GM18498 (cell line): ENCODE measurements around the gene RGS2.
A peak's percentile ranks its signal among the peaks of the same experiment; 100 is the strongest.

Experiments used
- ATAC-seq: cut with Tn5 transposase; IDR thresholded peaks from one replicate; pipeline ENCODE4 v1.9.1; 2021; ENCODE audit warnings: mild to moderate bottlenecking, moderate library complexity; ENCODE audit not compliant: unreplicated experiment

The RGS2 gene, protein sequence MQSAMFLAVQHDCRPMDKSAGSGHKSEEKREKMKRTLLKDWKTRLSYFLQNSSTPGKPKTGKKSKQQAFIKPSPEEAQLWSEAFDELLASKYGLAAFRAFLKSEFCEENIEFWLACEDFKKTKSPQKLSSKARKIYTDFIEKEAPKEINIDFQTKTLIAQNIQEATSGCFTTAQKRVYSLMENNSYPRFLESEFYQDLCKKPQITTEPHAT

DNA sequence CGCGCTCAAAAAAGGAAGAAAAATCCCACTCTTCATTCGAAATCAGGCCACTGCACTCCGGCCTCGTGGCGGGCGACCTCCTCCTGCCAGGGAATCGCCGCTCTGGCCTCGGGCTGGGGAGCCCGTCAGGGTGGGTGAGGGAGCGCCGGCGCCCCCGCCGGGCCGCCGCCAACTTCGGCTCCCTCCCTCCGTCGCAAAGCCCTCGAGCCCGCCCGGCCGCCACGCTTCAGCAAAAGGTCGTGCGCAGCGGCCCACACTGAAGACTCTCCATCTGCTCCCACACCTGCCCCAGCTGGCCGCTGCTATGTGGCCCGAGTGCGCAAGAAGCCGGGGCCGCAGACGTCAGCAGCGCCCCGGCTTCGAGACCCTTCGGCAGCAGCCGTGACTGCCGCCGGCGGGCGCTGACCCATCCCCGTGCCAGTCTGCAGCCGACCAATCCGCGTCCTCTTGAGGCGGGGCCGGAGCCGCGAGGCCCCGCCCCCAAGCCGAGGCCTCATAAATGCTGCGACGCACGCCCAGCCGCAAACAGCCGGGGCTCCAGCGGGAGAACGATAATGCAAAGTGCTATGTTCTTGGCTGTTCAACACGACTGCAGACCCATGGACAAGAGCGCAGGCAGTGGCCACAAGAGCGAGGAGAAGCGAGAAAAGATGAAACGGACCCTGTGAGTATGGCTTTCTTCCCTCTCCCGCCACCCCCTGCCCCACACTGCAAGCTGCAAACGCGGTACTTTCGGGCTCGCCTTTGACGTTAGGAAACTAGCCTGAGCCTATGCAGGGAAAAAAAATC, at the start of gene RGS2:
Gene RGS2 (plus strand): TSS at position 522 of the 789 bp plus-strand sequence. CDS start 33 bp downstream, at position 555.
- peak; percentile 87 for ATAC-seq

DNA sequence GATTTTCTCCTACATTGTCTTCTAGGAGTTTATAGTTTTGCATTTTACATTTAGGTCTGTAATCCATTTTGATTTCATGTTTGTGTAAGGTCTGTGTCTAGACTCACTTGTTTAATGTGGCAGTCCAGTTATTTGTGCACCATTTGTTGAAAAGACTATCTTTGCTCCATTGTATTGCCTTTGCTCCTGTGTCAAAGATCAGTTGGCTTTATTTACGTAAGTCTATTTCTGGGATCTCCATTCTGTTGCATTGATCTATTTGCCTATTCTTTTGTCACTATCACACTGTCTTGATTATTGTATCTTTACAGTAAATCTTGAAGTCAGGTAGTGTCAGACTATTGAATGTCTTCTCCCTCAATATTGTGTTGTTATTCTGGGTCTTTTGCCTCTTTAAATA, 49.7 kb upstream of the RGS2 start:
- ATAC-seq, result no peak

DNA sequence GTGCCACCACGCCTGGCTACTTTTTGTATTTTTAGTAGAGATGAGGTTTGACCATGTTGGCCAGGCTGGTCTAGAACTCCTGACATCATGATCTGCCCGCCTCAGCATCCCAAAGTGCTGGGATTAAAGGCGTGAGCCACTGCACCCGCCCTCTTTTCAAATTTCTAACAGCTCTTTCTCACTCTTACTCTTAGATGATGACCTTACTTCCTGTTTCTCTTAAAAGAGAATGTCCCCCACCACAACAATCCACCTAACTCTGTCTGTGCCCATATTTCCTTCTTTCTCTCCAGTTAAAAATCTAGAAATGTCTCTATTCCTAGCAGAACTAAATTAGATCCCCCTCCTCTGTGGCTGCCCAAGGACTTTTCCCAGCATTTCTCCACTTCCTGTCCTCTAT, 46.6 kb upstream of the RGS2 start:
- ATAC-seq, result no peak

DNA sequence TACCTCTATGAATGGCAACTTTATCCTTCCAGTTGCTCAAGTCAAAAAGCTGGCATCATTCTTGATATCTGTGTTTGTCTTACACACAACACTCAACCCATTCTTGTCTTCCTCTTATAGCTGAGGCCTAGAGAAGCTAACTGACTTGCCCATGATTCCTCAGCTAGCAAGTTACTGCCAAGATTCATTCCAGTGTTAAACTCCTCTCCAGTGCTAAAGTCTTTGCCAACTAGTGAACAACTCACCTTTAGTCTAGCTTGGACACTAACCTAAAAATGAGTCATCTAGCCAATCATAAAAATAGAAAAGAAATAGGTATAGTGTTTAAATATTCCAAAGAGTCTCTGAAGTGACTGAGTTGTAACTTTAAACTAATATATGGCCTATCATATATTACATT, 45.6 kb upstream of the RGS2 start:
- ATAC-seq, result no peak

DNA sequence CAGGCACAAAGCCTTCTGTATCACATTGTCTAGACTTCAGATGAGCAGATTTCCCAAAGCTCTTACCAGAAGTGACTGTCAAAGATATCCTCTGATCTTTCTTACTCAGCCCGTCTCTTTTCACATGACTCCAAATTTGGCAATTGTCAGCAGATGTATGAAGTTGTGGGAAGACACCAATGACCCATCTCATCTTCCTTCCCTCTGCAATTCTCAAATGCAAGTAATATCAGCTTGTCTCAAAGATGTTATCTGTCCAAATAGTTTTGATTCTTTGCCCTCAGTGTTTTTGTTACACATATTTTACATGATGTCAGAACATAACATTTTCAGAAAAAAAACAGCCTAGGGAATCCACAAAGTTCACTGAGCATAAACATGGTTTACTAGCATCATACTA, 45.1 kb upstream of the RGS2 start:
- no peak for ATAC-seq

DNA sequence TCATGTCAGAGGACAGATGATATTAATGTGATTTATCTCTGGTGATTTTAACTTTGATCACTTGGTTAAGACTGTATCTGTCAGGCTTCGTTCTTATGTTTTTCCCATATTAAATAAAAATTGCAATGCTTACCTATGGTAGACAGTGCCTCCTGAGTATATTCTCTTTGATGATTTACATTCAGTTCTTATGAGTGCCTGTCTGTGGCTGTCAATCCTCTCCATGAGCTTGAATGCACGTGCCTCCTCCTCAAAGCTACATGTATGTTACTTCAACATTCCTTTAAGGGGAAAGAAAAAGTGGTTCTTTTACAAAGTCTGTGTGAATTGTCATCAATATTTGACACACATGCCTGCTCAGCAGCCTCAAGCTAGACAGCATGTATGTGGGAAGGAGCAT, 44.2 kb upstream of the RGS2 start:
- ATAC-seq, result no peak

DNA sequence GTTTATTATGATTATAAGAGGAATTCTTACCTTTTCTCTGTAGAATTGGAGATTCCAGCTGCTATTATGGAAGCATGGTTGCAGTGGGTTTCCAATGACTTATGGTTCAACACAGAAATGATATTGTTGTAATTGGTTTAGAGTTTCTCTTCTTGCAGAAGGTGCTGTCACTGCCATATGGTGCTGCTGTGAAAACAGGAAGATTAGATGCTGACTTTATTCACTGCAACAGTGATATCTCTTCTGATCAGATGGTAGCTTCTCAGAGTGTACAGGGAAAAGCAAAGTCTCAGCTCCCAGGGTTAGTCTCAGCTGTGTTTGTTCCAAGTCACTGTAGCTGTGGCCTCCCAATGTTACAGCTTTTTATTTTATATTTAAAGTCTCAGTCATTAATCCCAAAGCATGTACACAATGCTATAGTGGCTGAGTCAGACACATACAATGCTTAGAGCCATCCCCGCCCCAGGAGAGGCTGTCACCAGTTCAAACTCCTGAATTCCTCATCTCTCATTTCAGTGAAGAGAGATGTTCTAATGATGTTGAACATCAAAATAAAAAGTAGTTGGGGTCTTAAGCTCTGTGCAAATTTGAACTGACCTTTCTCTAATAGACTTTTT, 42.7 kb upstream of the RGS2 start:
- ATAC-seq, result no peak

DNA sequence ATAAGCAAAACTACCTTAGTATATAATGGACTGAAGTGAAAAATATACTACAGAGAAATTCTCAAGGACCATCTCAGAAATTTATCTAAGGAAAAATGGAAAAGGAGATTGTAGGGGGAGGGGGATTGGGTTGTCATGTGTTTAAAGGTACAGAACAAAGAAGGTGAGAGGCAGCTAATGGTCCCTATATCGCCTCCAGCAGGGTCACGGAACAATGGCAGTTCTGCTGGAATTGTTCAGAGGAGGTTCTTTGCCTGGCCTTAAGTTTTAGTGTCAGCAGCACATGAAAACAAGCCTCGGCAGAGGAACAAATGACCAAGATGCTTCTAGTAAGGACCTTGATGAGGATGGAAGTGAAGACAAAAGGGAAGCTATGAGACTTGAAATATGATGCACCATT, 42.0 kb upstream of the RGS2 start:
- no peak for ATAC-seq

DNA sequence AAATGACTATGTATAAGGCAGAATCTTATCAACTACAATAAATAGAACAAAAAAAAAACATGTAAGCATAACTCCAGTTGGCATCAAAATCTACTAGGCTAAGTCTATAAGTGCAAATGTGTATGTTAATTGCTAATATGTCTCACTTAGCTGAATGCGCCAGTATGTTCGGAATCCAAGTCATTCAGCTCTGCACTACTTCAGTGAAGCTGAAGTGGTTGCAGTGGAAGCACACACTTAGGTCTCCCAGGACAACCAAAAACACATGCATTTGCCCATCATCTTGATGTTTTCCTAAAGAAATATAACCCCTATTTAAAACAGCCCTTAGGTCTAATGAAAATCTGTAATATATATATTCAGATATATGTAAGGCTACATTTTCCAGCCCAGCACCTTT, 41.0 kb upstream of the RGS2 start:
- ATAC-seq, result no peak

DNA sequence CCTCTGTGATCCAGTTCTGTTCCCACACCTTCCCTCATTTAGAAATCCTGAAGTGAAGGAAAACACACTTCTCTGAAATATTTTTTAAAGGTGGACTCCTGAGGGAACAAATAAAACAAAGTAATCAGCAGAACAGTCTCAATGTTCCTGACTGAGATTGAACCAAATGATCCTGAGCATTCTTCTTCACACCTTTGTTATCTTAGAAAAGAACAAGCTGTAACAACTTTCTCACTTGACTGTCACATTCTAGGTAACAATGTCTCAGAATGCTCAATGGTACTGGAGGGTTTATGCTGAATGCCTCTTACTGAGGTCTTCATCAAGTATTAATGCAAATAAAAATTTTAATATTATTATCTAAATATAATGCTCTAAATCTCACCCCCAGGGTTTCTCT, 40.4 kb upstream of the RGS2 start:
- no peak for ATAC-seq

DNA sequence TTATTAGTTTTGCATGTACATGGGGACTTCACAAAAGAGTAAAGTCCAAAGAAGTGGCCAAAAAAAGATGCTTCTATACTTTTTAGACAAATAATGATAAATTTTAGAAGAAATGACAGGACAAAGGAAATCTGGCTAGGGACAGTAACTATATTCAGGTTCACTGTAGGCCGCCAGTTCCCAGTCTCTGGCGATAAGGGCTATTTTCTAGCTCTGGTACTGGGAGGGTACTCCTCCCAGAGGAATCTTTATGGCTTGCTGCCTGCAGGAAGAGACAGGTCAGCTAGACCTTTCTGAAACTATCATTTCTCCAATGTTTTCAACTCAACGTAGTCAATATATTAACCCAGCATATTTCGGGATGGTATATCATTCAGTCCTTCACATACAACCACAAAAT, 37.5 kb upstream of the RGS2 start:
- ATAC-seq, result no peak

DNA sequence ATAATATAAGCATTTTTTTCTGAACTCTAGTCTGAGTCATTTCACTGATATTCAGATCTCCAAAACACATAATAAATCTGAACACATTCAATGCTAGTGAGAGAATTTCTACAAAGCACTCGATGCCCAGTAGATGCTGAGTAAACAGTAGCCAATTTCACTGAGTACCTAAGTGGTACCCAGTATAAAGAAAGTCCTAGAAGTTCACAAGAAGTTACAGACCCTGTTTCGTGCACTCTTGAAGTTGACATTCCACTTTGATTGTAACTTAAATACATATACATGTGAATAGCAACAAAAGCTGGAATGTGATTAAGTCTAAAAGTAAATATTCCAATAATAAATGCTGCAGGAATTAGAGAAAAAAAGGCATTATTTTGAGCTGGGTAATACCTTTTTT, 33.2 kb upstream of the RGS2 start:
- ATAC-seq, result no peak

DNA sequence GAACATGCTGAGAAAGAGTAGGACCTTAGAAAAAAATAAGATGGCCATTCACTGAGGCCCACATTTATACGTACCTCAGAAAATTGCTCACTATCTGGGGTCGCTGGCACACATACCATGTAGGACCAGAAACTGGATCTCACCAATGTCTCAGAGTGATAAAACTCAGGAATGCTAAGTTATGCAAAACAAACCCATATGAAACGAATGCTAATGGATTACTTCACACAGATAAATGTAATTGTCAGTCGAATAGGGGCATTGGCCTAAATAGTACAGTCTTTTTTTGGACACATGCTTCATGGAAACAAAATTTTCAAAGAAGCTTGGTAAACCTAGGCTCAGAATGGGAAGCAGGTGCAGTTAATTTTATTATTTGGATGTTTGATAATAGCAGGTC, 32.6 kb upstream of the RGS2 start:
- no peak for ATAC-seq

DNA sequence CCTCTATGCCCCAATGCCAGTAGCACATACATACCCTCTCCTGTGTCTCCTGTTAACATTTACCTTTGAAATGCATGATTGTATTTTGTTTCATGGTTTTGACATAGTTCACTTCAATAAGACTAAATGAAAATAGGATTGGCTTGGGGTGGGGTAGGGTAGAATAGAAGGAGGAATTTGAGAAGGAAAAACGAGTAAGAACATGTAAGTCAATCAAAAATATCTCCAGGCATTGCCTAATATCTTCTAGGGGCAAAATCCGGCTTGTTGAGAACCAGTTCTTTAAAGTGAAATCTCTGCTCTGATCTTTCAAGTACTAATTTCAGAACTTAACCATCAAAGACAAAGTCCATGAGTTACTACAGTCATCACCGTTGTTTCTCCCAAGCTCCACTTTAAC, 31.8 kb upstream of the RGS2 start:
- no peak for ATAC-seq

DNA sequence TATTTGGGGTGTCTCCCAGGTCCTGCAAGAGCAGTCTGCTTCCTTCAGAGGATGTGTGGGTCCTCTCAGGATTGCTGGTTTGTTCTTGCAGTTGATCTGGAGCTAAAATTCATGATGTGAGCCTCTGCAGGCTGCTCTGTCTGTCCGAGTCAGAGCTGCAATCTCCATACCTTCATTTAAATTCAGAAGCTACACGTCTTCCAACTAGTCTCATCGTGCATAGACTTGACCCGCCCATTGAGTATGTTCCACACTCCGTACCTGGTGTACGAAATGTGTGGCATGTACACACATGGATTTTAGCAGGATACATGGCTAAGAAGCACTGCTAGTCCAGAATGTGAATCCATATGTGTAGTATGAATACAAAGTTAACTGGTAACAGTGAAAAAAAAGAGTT, 25.0 kb upstream of the RGS2 start:
- no peak for ATAC-seq

DNA sequence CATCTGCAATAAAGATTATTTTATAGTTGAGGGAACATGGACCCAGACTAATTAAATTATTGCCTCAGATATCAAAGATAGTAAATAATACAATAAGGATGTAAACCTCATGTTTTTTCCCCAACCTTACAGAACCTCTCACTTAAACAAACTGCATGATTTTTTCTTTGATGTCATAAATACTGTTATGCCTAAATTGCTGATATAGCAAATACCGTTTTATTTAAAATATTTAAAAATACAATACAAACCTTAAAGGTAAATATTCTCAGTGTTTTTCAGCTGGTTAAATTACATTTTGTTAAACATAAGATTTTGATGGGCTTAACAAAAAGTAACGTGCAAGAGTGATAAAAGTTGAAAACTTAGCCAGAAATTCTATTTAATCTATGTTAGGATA, 24.4 kb upstream of the RGS2 start:
- no peak for ATAC-seq

DNA sequence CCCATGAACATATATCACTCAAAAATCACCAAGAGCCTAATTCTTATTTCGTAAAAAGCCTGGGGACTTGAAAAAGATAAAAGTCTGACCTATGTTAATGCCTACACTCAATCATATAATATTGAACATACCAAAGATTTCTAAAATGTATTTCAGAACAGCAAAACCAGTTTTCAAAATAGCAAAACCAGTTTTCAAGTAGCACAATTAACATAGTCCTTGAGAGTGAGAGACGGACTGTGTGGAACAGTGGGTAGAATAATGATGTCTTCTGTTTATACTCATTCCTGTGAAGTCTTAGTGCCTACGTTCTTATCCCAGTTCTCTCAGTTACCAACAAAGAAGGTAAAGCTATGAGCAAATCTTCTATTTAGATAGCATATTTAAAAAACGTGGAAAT, 22.3 kb upstream of the RGS2 start:
- no peak for ATAC-seq

DNA sequence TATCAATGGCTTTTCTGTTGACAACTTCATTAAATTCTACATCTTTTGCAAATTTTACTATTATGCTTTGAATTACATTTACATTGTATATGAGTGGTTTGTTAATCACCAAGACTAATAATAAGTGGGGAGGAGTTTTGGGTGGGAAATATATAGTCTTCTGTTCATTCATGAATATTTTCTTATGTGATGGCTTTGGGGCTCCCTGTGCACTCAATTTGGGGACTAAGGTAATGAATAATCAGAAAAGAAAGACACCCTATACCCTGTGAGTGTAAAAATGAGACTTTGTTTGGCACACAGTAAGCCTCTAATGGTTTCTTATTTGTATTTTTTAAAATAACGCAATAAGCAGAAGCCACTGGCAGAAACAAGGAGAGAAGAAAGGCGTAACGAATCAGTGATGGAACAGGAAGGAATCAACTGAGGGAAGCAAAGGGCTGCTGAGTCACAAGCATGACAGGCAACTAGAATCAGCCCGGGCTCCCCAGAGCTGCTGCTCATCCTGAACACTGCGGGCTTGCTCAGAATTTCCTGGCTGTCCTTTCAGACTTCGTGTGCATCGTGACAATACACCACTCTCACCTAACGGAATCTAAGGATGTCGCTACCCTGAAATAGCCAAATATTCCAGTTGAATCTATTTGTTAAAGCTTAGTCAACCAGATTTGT, 20.8 kb upstream of the RGS2 start:
- ATAC-seq, result no peak

DNA sequence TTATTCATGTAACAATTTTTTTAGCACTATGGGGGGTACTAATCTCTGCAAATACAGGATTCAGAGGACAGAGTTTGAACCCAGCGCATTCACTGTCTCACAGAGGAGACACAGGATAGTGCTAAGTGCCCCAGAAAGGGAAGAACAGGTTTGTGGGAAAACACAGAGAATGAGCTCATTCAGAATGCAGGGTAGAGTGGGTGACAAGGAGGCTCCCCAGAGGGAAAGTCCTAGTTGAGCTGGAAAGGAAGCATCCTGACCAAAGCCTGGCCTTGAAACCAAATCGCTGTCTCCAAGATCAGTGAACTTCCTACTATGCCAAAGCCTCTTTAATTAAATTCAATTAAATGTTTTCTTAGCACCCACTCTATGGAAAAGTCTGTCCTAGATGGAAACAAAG, 19.0 kb upstream of the RGS2 start:
- no peak for ATAC-seq

DNA sequence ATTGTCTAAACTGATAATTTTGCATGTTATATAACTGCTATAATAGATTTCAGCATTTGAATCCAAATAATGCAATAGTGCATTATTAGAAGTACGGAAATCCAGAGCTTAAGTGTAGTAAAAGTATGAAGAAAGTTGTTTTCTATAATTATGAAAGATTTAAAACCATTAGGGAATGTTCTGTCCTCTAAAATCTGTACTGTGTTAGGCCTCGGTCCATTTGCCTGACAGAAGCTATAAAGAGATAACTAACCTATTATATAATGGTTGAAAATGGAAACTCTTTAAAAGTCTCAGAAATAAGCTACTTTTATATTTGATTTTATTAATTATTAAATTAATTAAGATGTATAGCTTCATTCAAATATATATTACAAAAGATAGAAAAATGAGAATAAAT, 16.2 kb upstream of the RGS2 start:
- no peak for ATAC-seq

DNA sequence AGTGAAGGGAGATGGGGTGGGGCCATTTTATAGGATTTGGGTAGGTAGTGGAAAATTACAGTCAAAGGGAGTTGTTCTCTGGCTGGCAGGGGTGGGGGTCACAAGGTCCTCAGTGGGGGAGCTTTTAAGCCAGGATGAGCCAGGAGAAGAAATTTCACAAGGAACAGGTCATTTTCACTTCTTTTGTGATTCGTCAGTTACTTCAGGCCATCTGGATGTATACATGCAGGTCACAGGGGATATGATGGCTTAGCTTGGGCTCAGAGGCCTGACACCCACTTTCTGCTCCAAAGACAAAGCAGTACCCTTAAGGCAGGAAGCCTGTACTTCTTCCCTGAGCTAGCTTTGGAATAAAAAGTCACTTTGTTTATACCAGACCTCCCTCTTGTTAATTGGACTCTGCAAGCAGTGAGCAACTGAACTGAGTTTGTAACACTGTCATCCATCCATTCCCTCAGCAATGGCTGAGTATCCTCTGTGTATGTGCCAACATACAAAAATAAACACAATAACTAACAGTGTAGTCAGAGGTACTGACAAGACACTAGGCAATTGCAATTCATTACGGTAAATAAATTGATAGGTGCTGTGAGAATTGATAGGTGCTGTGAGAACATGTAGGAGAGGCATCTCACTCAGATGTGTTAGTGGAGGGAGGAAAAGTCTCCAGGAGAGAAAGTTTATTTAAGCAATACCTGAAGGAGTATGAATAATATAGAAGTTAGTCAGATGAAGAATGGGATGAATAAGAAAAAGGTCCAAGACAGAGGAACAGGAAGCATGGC, 14.7 kb upstream of the RGS2 start:
- no peak for ATAC-seq
